Sigmoid colon (tissue), 4 donors: ENCODE data around the gene MS4A4A.
"Not testable (repeated sequence)": the region's sequence is repeated elsewhere in the genome, so short reads cannot be mapped to it uniquely, and the experiment has no call there.

Experiments used
- EP300 ChIP-seq, 4 donors: sonication (generic); formaldehyde crosslinking; IDR thresholded peaks; one replicate each; pipeline ENCODE4 v1.6.1; 2017; ENCODE audit warnings: antibody characterized with exemption in 4 of 4
- POLR2A ChIP-seq, 2 donors: fragments of 450-650 bp; IDR thresholded peaks; one replicate each; pipeline ENCODE4 v1.6.1; 2016; ENCODE audit warnings: antibody characterized with exemption in 2 of 2, mild to moderate bottlenecking in 2 of 2, moderate library complexity in 2 of 2
- POLR2AphosphoS5 ChIP-seq, 4 donors: sonication (generic); formaldehyde crosslinking; IDR thresholded peaks; one replicate each; pipeline ENCODE4 v1.6.1; 2017; ENCODE audit warnings: antibody characterized with exemption in 4 of 4
- TF ChIP-seq, protein P1 (sequence below), 4 experiments: fragments of 450-650 bp in 3 of 4; fragments of 200-600 bp in 1 of 4; IDR thresholded peaks; one replicate each; pipeline ENCODE4 v1.5.1; 2016 to 2019; ENCODE audit warnings: antibody characterized with exemption in 4 of 4, mild to moderate bottlenecking in 3 of 4, moderate library complexity in 2 of 4

DNA sequence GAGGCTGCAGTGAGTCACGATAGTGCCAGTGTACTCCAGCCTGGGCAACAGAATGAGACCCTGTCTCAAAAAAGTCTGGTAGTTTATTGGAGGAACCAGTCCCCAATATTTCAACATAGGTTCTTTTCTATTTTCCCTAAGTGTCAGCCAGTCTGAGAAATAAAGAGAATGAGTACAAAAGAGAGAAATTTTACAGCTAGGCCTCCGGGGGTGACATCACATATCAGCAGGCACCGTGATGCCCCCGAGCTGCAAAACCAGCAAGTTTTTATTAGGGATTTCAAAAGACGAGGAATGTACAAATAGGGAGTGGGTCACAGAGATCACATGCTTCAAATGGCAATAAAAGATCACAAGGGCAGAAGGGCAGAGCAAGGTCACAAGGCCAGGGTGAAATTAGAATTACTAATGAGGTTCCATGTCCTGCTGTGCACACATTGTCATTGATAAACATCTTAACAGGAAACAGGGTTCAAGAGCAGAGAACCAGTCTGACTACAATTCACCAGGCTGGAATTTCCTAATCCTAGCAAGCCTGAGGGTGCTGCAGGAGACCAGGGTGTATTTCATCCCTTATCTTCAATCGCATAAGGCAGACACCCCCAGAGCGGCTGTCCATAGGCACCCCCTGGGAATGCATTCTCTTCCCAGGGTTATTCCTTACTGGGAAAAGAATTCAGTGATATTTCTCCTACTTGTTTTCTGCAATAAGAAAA lies 5.1 kb downstream of the MS4A4A start:
- not testable (repeated sequence) for TF ChIP-seq POLR2A, EP300, POLR2AphosphoS5 (IDR thresholded peaks at IDR 0.05)
- TF ChIP-seq, protein P1, sequence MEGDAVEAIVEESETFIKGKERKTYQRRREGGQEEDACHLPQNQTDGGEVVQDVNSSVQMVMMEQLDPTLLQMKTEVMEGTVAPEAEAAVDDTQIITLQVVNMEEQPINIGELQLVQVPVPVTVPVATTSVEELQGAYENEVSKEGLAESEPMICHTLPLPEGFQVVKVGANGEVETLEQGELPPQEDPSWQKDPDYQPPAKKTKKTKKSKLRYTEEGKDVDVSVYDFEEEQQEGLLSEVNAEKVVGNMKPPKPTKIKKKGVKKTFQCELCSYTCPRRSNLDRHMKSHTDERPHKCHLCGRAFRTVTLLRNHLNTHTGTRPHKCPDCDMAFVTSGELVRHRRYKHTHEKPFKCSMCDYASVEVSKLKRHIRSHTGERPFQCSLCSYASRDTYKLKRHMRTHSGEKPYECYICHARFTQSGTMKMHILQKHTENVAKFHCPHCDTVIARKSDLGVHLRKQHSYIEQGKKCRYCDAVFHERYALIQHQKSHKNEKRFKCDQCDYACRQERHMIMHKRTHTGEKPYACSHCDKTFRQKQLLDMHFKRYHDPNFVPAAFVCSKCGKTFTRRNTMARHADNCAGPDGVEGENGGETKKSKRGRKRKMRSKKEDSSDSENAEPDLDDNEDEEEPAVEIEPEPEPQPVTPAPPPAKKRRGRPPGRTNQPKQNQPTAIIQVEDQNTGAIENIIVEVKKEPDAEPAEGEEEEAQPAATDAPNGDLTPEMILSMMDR (IDR thresholded peaks at IDR 0.05) = not testable (repeated sequence)
